Measurements from ENCODE around the gene PRKAG2. TPM values are rescaled to one million over a fixed set of nuclear protein-coding genes. Genes with fewer than 3 reads are reported as not detected.

The PRKAG2 gene
- total RNA-seq, 1 experiment from 2014 or later, result 18.9 TPM

GRCh38 chr7:151900986-151901621 is 24.2 kb upstream of the PRKAG2 start:
- DNase-seq (ENCODE audit: low read depth), result no peak

DNA sequence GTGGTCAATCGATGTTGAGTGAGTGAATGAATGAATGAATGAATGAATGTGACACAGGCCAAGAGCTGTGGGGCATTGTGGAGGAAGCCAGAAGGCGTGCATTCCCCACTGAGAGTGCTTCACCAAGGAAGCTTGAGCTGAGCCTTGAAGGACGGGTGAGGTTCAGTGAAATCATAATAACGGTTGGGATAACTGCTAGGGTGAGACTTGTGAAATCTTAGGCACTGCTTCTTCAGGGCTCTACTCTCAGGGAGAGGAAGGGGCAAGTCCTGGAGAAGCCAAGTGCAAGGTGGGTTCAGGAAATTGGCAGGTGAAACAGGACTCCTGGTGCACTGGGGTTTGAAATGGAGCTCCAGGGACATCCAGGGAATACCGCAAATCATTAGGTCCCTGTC is 23.7 kb upstream of the PRKAG2 start:
- DNase-seq (ENCODE audit: low read depth), result no peak

- DNase-seq (ENCODE audit: low read depth), result no peak
Observed at GRCh38 chr7:151899513-151900360, 22.8 kb upstream of the PRKAG2 start.

GRCh38 chr7:151897951-151898686 is 21.2 kb upstream of the PRKAG2 start:
- DNase-seq (ENCODE audit: low read depth), result no peak

GRCh38 chr7:151897161-151897731 is 20.3 kb upstream of the PRKAG2 start:
- DNase-seq (ENCODE audit: low read depth), result no peak

GRCh38 chr7:151896486-151896885 is 19.6 kb upstream of the PRKAG2 start:
- DNase-seq (ENCODE audit: low read depth), result no peak

GRCh38 chr7:151896086-151896485 is 19.2 kb upstream of the PRKAG2 start:
- DNase-seq (ENCODE audit: low read depth), result no peak

DNA sequence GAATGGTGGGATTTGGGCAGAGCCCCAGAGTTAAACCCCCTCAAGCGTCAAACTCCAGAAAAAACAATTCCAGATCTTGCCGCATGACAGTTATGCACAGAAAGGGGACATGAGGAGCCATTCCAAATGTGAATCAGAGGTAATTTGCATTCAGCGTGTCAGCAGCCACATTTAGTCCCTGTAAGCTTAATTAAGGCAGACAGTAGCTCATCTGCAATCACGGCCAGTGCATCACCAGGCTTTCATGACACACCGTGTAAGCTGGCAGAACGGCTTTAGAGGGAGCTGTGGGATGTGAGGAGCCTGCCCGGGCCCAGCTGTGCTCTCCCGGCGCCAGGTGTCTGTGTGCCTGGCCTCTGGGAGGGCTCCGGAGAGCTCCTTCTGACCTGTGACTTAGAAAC is 18.7 kb upstream of the PRKAG2 start:
- DNase-seq (ENCODE audit: low read depth), result no peak

DNA sequence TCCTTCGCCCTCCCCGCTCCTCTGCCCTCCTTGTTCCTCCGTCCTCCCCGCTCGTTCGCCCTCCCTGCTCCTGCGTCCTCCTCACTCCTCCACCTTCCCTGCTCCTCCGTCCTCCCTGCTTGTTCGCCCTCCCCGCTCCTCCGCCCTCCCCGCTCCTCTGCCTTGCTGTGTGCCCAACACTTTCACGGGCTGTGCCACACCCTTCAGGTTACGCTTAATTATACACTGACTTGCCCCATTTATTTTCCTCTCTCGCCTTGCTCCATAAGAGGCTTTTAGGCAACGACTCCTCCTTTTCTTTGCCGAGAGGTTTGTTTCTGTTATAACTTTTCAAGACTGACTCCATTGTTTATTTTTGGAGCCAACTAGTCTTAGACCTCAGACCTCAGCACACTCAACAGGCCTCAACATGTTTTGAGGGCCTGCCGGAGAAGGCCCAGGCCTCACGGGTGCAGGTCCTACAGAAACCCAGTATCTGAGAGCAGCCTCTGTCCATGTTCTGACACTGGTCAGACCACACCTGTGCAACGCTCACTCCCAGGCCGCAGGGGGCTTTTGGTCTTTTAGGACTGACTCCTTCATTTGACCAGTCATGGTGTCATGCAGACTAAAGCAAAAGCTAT is 18.2 kb upstream of the PRKAG2 start:
- DNase-seq (ENCODE audit: low read depth), result no peak

- DNase-seq (ENCODE audit: low read depth), result no peak
Observed at GRCh38 chr7:151894111-151895007, 17.4 kb upstream of the PRKAG2 start.

GRCh38 chr7:151893405-151893923 is 16.5 kb upstream of the PRKAG2 start:
- no peak for DNase-seq (ENCODE audit: low read depth)

- no peak for DNase-seq (ENCODE audit: low read depth)
Observed at GRCh38 chr7:151891753-151892152, 14.8 kb upstream of the PRKAG2 start.

DNA sequence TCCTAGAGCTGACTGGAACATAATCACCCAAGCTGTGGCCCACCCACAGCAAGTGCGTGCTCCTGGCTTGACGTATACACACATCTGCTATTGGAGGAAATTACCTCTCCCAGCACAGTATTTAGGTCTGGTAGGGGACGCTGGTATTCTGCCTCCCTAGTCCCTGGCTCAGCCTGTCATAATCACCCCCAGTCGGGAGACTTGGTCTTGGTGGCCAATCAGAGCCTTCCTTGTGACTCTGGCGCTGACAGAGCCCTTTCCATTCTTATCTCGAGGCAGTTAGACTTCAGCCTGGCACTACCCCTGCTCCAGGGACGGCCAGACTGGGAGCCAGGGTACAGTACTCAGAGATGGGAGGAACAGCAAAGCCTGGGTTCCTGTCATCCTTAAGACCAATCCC is 14.3 kb upstream of the PRKAG2 start:
- no peak for DNase-seq (ENCODE audit: low read depth)

DNA sequence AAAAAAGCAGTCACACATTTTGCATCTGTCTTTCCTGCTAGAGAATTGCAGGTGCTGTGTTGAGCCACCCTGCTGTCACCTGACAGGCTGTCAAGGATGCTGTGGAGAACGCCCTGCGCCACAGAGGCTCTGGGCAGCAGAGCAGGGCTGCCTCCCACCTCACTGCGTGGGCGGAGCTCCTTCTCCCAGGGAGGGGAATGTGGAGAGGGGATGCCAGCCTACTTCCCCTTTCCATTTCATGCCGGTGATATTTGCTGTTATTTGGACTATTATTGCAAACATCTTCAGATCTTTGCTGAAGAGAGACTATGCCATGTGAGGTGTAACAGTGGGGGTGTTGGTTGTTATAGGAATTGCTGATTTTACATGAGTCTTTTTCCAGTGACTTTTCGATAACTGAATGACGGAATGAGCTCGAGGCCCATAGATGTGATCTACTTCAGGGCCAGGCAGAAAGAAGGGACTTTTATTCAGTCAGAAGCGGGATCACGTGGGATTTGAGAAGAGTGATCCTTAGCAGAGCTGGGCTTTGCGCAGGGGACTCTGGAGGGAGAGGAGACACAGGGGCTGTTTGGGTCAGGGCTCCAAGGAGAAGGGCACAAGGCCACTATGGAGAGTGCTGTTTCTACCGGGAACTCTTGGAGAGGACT is 13.6 kb upstream of the PRKAG2 start:
- no peak for DNase-seq (ENCODE audit: low read depth)

DNA sequence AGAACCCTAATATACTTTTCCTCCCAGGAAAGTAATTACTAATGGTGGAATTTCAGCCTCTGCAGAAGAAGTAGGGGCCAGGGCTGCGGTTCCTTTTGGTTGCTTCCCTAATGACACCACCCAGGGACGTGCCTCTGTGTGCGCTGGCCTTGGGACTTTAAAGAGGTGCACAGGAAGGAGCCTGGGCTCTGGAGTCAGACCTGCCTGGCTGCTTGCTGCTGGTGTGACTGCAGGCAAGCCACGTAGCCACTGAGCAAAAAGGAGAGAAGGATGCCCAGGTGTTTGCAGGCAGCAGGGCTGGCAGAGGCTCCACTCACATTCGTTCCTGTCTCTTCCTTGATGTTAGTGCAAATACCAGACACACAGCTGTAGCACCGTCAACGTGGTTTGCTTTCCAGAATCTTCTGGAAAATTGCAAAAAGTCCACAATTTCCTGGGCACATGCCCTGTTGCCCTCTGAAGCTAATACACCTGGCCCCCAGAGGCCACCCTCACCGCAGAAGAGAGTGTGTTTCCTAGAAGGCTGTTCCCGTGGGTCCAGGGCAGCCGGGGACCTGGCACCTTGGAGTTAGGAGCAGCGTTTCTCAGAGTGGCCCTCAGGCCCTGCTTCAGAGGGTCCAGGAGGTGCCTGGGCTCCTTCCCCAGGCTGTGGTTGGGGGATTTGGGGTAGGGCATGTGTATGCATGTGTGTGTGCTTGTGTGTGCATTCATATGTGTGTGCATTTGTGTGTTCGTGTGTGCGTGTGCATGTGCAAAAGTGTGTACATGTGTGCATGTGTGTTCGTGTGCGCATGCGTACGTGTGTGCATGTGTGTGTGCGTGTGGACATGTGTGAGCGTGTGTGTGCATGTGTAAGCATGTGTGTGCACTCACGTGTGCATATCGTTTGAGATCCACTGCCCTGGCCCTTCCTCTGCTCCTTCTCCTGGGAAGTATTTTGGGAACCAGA is 12.8 kb upstream of the PRKAG2 start:
- no peak for DNase-seq (ENCODE audit: low read depth)

DNA sequence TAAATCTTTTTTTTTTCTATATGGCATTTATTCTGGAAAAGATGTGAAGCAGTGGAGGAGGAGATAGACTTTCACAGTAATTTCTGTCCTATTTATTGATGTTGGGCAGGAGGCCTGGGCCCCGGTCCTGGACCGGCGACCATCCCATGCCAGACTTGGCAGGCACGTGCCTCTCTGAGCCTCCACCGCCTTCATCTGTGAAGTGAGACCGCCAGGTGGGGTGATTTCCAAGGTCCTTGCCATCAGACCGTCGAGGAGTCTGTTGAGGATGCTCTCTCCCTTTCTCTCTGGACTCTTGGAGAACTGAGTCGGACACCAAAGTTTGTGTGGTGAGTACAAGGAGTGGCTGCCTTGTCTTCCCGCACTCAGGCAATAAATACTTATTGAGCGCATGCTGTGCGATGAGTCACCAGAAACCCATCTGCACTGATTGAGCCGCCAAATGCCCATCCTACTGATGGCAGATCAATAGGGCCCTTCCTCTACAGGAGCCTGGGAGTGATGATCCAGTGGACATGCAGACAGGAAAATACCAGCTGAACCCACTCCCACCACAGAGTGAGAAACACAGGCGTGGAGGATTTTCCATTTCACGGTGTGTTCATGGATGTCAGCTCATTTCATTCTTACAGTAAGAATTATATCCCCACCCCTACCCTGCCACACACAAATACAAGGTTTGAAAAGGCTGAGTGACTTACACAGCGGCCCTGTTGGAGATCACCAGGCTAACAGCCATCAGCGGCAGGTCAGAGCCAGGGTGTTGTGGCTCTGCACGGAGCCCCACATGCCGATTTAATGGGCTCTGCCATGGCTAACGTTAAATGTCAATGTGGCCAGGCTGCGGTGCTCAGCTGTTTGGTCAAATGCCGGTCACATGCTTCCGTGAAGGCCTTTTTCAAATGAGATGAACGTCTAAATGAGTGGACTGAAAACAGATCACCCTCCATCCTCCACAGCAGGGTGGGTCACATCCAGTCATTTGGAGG is 11.5 kb upstream of the PRKAG2 start:
- DNase-seq (ENCODE audit: low read depth), result no peak

DNA sequence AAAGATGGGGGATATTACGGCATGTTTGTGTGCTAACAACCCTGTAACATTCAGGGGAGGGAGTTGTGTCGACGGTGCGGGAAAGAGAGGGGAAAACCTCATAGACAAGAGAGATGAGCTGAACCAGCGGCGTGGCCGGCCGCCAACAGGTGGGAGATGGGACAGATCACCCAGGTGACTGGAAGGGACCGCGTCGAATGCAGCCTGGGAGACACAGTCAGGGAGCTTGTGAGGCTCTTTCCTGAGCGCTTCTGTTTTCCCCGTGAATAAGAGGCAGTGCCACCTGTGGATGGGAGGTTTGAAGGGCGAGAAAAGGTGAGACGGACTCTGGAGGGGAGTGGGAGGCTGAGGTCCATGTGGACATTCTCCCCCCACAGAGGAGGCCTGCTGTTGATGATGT is 9.9 kb upstream of the PRKAG2 start:
- no peak for DNase-seq (ENCODE audit: low read depth)

Measured in HT1080 (cell line).